Ishikawa (cell line): Measurements from ENCODE around the gene LHX5.

Source experiments
- CEBPB ChIP-seq: IDR thresholded peaks from 2 replicates; pipeline ENCODE4 v1.6.1; 2012
- CREB1 ChIP-seq: IDR thresholded peaks from 2 replicates; pipeline ENCODE4 v1.6.1; 2012; ENCODE audit warnings: low read depth
- EGR1 ChIP-seq: IDR thresholded peaks from 2 replicates; pipeline ENCODE4 v1.6.1; 2012
- EP300 ChIP-seq: IDR thresholded peaks from 2 replicates; pipeline ENCODE4 v1.6.1; 2012; ENCODE audit warnings: borderline replicate concordance
- FOXM1 ChIP-seq: IDR thresholded peaks from 2 replicates; pipeline ENCODE4 v1.6.1; 2012; ENCODE audit warnings: low read depth, borderline replicate concordance
- NFIC ChIP-seq: IDR thresholded peaks from 2 replicates; pipeline ENCODE4 v1.6.1; 2012
- RAD21 ChIP-seq: IDR thresholded peaks from 2 replicates; pipeline ENCODE4 v1.6.1; 2012; ENCODE audit warnings: low read depth
- REST ChIP-seq: IDR thresholded peaks from 2 replicates; pipeline ENCODE4 v1.6.1; 2012; ENCODE audit warnings: low read depth, mild to moderate bottlenecking
- TAF1 ChIP-seq: IDR thresholded peaks from 2 replicates; pipeline ENCODE4 v1.6.1; 2012; ENCODE audit warnings: low read depth, mild to moderate bottlenecking
- TCF12 ChIP-seq: IDR thresholded peaks from 2 replicates; pipeline ENCODE4 v1.6.1; 2012; ENCODE audit warnings: low read depth
- TEAD4 ChIP-seq: IDR thresholded peaks from 2 replicates; pipeline ENCODE4 v1.6.1; 2012
- USF1 ChIP-seq: IDR thresholded peaks from 2 replicates; pipeline ENCODE4 v1.6.1; 2012
- YY1 ChIP-seq: IDR thresholded peaks from 2 replicates; pipeline ENCODE4 v1.6.1; 2012; ENCODE audit warnings: low read depth
- ZBTB7A ChIP-seq: IDR thresholded peaks from 2 replicates; pipeline ENCODE4 v1.6.1; 2012; ENCODE audit warnings: low read depth
- TF ChIP-seq, protein P1 (sequence below): IDR thresholded peaks from 2 replicates; pipeline ENCODE4 v1.6.1; 2012

LHX5 gene

DNA sequence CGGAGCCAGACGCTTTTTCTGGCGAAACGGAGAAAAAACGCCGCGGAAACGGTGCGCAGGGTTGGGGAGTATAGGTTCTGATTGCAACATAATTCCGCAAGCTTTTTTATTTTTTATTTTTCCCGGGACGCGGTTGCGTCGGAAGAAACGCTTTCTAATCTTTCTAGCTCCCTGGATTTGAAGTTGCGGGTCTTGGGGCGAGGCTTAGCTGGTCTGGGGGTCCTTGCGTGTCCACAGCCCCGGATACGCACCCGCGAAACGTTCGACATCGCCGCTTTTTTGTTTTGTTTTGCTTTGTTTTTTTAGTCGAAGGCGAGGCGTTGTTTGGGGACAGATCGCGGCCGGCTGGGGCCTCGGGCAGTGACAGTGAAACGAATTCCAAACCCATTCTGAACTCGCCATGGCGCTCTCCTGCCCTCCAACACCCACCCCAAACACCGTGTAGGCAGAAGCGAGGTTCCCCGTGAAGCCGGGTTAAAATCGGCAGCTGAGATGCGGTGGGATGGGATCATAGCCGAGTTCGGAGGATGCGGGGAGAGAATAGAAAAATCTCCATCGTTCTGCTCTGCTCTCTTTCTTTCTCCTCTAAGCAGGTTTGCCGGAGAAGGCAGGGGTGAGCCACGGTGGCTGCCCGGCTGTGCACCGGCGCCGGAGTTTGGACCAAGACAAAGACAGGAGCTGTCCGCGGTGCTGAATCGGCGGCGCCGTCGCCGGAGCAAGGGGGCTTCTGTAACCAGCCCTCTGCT, 8.1 kb upstream of the LHX5 start:
- TF ChIP-seq REST = peak; percentile 99
- no peak for TF ChIP-seq TEAD4
- TF ChIP-seq ZBTB7A = no peak
- no peak for TF ChIP-seq TCF12
- TF ChIP-seq FOXM1 = no peak

DNA sequence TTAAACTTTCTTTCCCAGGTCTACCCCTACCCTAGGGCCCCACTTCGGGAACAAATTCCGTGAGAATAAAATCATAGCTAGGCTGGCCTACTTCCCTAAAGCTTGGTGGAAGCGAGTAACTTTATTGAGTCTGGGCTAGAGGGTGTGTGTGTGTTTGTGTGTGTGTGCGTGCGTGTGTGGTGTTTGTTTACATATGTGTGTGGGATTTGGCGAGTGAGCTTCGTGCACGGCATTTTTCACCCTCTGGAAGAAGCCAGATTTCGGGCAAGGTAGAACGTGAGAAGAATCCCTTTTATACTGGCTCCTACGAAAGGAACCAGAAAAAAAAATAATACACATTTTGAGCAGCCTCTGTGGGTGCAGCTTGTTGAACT, 7.5 kb upstream of the LHX5 start:
- TF ChIP-seq USF1 (no peak), NFIC (no peak), ZBTB7A (no peak), TAF1 (no peak), EP300 (no peak), EGR1 (no peak), TEAD4 (no peak)
- TF ChIP-seq, protein P1, sequence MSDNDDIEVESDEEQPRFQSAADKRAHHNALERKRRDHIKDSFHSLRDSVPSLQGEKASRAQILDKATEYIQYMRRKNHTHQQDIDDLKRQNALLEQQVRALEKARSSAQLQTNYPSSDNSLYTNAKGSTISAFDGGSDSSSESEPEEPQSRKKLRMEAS = no peak

GRCh38 chr12:113478351-113479011, 6.8 kb upstream of the LHX5 start:
- no peak for TF ChIP-seq YY1
- TF ChIP-seq, protein P1 = no peak
- TF ChIP-seq FOXM1 = no peak
- no peak for TF ChIP-seq CEBPB
- no peak for TF ChIP-seq CREB1
- TF ChIP-seq NFIC = no peak
- TF ChIP-seq TAF1 = no peak
- TF ChIP-seq TCF12 = no peak
- no peak for TF ChIP-seq EGR1
- TF ChIP-seq USF1 = no peak
- TF ChIP-seq ZBTB7A = no peak
- TF ChIP-seq TEAD4 = no peak
- TF ChIP-seq RAD21 = no peak

- TF ChIP-seq REST = no peak
- no peak for TF ChIP-seq TEAD4
- TF ChIP-seq EP300 = no peak
These were observed 6.2 kb upstream of the LHX5 start for GRCh38 chr12:113477842-113478215.

DNA sequence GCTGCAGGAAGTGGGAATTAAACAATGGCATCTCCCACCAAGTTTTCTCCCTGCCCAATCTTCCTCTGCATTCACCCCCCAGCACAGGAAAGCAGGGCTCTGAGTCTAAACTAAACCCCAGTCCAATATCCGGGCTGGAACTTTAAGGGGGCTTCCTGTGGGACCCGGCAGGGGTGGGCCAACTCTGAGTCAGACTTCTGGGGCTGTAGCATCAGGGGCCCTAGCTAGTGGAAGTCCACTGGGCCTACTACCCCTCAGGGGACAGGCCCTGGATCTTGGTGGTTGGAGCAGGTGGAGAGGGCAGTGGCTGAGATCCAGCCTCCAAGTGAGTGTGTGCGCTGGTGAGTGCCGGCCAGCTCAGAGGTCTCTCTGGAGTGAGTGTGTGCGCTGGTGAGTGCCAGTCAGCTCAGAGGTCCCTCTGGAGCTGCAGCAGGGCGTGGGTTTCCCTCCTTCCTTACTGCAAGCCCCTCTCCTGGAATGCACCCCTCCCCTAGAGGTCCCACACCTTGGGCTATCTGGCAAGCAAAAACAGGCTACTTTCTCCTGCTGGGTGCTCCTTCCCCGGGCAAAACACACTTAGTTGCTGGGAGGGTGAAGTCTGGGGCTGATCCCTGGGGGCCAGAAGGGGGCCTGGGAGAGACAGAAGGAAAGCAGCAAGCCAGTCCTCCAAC, 5.6 kb upstream of the LHX5 start:
- no peak for TF ChIP-seq YY1
- TF ChIP-seq REST = no peak
- TF ChIP-seq TAF1 = no peak
- TF ChIP-seq EGR1 = no peak
- TF ChIP-seq EP300 = no peak
- TF ChIP-seq CREB1 = no peak
